ENCODE results near the gene ENTPD8.
A peak's percentile ranks its signal among the peaks of the same experiment; 100 is the strongest.
"Not testable (repeated sequence)": the region's sequence is repeated elsewhere in the genome, so short reads cannot be mapped to it uniquely, and the experiment has no call there.

Gene ENTPD8

GRCh38 chr9:137410236-137410890 is 30.8 kb downstream of the ENTPD8 start:
- H3K9me3 ChIP-seq (ENCODE audit: control insufficient read depth in 1 of 2, low read length in 2 of 2); H3K9ac ChIP-seq (ENCODE audit: low read depth in 1 of 2, low read length in 2 of 2); H3K36me3 ChIP-seq (ENCODE audit: control insufficient read depth in 1 of 2, insufficient read depth in 2 of 2, low read length in 2 of 2); H3K27ac ChIP-seq (ENCODE audit: low read depth, low read length); H3K4me3 ChIP-seq (ENCODE audit: low read depth in 1 of 2, low read length in 2 of 2); H3K27me3 ChIP-seq (ENCODE audit: control insufficient read depth in 1 of 2, insufficient read depth in 2 of 2, low read length in 2 of 2): not testable (repeated sequence)
- peaks cover 8 to 18% of the 10 kb centered on the region in 2 donors for H3K4me1 ChIP-seq (ENCODE audit: control insufficient read depth in 1 of 2, insufficient read depth in 2 of 2, low read length in 2 of 2)

DNA sequence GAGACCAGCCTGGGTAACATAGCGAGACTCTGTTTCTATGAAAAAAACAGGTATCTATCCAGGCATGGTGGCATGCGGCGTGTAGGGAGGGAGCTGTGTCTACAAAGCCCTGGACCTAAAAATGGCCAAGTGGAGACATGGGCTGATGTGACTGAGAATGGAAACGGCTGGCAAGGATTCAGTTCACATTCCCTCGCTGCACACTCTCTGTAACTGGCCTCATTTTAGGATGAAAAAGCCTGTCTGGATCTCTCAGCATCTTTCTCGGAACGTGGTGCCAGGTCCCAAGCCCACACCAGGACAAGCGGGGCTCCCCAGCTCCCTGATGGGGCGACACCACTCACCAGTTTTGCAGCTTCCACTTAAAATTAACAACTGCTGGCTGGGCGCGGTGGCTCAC is 31.6 kb downstream of the ENTPD8 start:
- H3K27me3 ChIP-seq (ENCODE audit: control insufficient read depth in 1 of 2, insufficient read depth in 2 of 2, low read length in 2 of 2) = no peaks in the 10 kb centered on the region
- H3K9ac ChIP-seq (ENCODE audit: low read depth in 1 of 2, low read length in 2 of 2) = no peak overlapping the region
- no peaks in the 10 kb centered on the region for H3K36me3 ChIP-seq (ENCODE audit: control insufficient read depth in 1 of 2, insufficient read depth in 2 of 2, low read length in 2 of 2)
- H3K27ac ChIP-seq (ENCODE audit: low read depth, low read length) = no peak overlapping the region
- peaks cover 6 to 15% of the 10 kb centered on the region in 2 donors for H3K4me1 ChIP-seq (ENCODE audit: control insufficient read depth in 1 of 2, insufficient read depth in 2 of 2, low read length in 2 of 2)
- H3K4me3 ChIP-seq (ENCODE audit: low read depth in 1 of 2, low read length in 2 of 2) = no peak overlapping the region
- H3K9me3 ChIP-seq (ENCODE audit: control insufficient read depth in 1 of 2, low read length in 2 of 2) = no peaks in the 10 kb centered on the region

GRCh38 chr9:137408651-137409405 is 32.3 kb downstream of the ENTPD8 start:
- Histone ChIP-seq H3K9me3 (ENCODE audit: control insufficient read depth in 1 of 2, low read length in 2 of 2) (no peaks in the 10 kb centered on the region), H3K27ac (ENCODE audit: low read depth, low read length) (no peak overlapping the region), H3K36me3 (ENCODE audit: control insufficient read depth in 1 of 2, insufficient read depth in 2 of 2, low read length in 2 of 2) (no peaks in the 10 kb centered on the region), H3K4me1 (ENCODE audit: control insufficient read depth in 1 of 2, insufficient read depth in 2 of 2, low read length in 2 of 2) (peaks cover 0 to 10% of the 10 kb centered on the region in 2 donors), H3K4me3 (ENCODE audit: low read depth in 1 of 2, low read length in 2 of 2) (no peak overlapping the region), H3K27me3 (ENCODE audit: control insufficient read depth in 1 of 2, insufficient read depth in 2 of 2, low read length in 2 of 2) (no peaks in the 10 kb centered on the region), H3K9ac (ENCODE audit: low read depth in 1 of 2, low read length in 2 of 2) (no peak overlapping the region)

- no peak overlapping the region for H3K4me3 ChIP-seq (ENCODE audit: low read depth in 1 of 2, low read length in 2 of 2)
- no peaks in the 10 kb centered on the region for H3K27me3 ChIP-seq (ENCODE audit: control insufficient read depth in 1 of 2, insufficient read depth in 2 of 2, low read length in 2 of 2)
- no peaks in the 10 kb centered on the region for H3K36me3 ChIP-seq (ENCODE audit: control insufficient read depth in 1 of 2, insufficient read depth in 2 of 2, low read length in 2 of 2)
- peaks cover 0 to 10% of the 10 kb centered on the region in 2 donors for H3K4me1 ChIP-seq (ENCODE audit: control insufficient read depth in 1 of 2, insufficient read depth in 2 of 2, low read length in 2 of 2)
- H3K9me3 ChIP-seq (ENCODE audit: control insufficient read depth in 1 of 2, low read length in 2 of 2) = no peaks in the 10 kb centered on the region
- H3K9ac ChIP-seq (ENCODE audit: low read depth in 1 of 2, low read length in 2 of 2) = peak overlapping the region; percentile 51 to 60
- no peak overlapping the region for H3K27ac ChIP-seq (ENCODE audit: low read depth, low read length)
Observed at GRCh38 chr9:137407590-137408300, 33.4 kb downstream of the ENTPD8 start.

GRCh38 chr9:137406876-137407589 is 34.1 kb downstream of the ENTPD8 start:
- no peaks in the 10 kb centered on the region for H3K9me3 ChIP-seq (ENCODE audit: control insufficient read depth in 1 of 2, low read length in 2 of 2)
- peaks cover 0 to 10% of the 10 kb centered on the region in 2 donors for H3K4me1 ChIP-seq (ENCODE audit: control insufficient read depth in 1 of 2, insufficient read depth in 2 of 2, low read length in 2 of 2)
- H3K27me3 ChIP-seq (ENCODE audit: control insufficient read depth in 1 of 2, insufficient read depth in 2 of 2, low read length in 2 of 2) = no peaks in the 10 kb centered on the region
- no peaks in the 10 kb centered on the region for H3K36me3 ChIP-seq (ENCODE audit: control insufficient read depth in 1 of 2, insufficient read depth in 2 of 2, low read length in 2 of 2)
- H3K27ac ChIP-seq (ENCODE audit: low read depth, low read length) = peak overlapping the region; percentile 3
- peak overlapping the region; percentile 51 to 60 for H3K9ac ChIP-seq (ENCODE audit: low read depth in 1 of 2, low read length in 2 of 2)
- peak overlapping the region in 1 of 2 donors; percentile 15 for H3K4me3 ChIP-seq (ENCODE audit: low read depth in 1 of 2, low read length in 2 of 2)

- Histone ChIP-seq H3K27me3 (ENCODE audit: control insufficient read depth in 1 of 2, insufficient read depth in 2 of 2, low read length in 2 of 2) (no peaks in the 10 kb centered on the region), H3K9ac (ENCODE audit: low read depth in 1 of 2, low read length in 2 of 2) (no peak overlapping the region), H3K27ac (ENCODE audit: low read depth, low read length) (no peak overlapping the region), H3K36me3 (ENCODE audit: control insufficient read depth in 1 of 2, insufficient read depth in 2 of 2, low read length in 2 of 2) (no peaks in the 10 kb centered on the region), H3K9me3 (ENCODE audit: control insufficient read depth in 1 of 2, low read length in 2 of 2) (no peaks in the 10 kb centered on the region), H3K4me1 (ENCODE audit: control insufficient read depth in 1 of 2, insufficient read depth in 2 of 2, low read length in 2 of 2) (peaks cover 0 to 10% of the 10 kb centered on the region in 2 donors), H3K4me3 (ENCODE audit: low read depth in 1 of 2, low read length in 2 of 2) (no peak overlapping the region)
Observed at GRCh38 chr9:137406085-137406760, 34.9 kb downstream of the ENTPD8 start.

- no peak overlapping the region for H3K27ac ChIP-seq (ENCODE audit: low read depth, low read length)
- no peaks in the 10 kb centered on the region for H3K27me3 ChIP-seq (ENCODE audit: control insufficient read depth in 1 of 2, insufficient read depth in 2 of 2, low read length in 2 of 2)
- peaks cover 0 to 7% of the 10 kb centered on the region in 2 donors for H3K4me1 ChIP-seq (ENCODE audit: control insufficient read depth in 1 of 2, insufficient read depth in 2 of 2, low read length in 2 of 2)
- no peak overlapping the region for H3K4me3 ChIP-seq (ENCODE audit: low read depth in 1 of 2, low read length in 2 of 2)
- H3K9ac ChIP-seq (ENCODE audit: low read depth in 1 of 2, low read length in 2 of 2) = no peak overlapping the region
- H3K36me3 ChIP-seq (ENCODE audit: control insufficient read depth in 1 of 2, insufficient read depth in 2 of 2, low read length in 2 of 2) = no peaks in the 10 kb centered on the region
- no peaks in the 10 kb centered on the region for H3K9me3 ChIP-seq (ENCODE audit: control insufficient read depth in 1 of 2, low read length in 2 of 2)
Observed at GRCh38 chr9:137405677-137406081, 35.5 kb downstream of the ENTPD8 start.

- no peaks in the 10 kb centered on the region for H3K27me3 ChIP-seq (ENCODE audit: control insufficient read depth in 1 of 2, insufficient read depth in 2 of 2, low read length in 2 of 2)
- H3K36me3 ChIP-seq (ENCODE audit: control insufficient read depth in 1 of 2, insufficient read depth in 2 of 2, low read length in 2 of 2) = no peaks in the 10 kb centered on the region
- no peak overlapping the region for H3K9ac ChIP-seq (ENCODE audit: low read depth in 1 of 2, low read length in 2 of 2)
- H3K27ac ChIP-seq (ENCODE audit: low read depth, low read length) = no peak overlapping the region
- H3K4me1 ChIP-seq (ENCODE audit: control insufficient read depth in 1 of 2, insufficient read depth in 2 of 2, low read length in 2 of 2) = peaks cover 0 to 4% of the 10 kb centered on the region in 2 donors
- no peak overlapping the region for H3K4me3 ChIP-seq (ENCODE audit: low read depth in 1 of 2, low read length in 2 of 2)
- H3K9me3 ChIP-seq (ENCODE audit: control insufficient read depth in 1 of 2, low read length in 2 of 2) = no peaks in the 10 kb centered on the region
Observed at GRCh38 chr9:137404961-137405567, 36.1 kb downstream of the ENTPD8 start.

DNA sequence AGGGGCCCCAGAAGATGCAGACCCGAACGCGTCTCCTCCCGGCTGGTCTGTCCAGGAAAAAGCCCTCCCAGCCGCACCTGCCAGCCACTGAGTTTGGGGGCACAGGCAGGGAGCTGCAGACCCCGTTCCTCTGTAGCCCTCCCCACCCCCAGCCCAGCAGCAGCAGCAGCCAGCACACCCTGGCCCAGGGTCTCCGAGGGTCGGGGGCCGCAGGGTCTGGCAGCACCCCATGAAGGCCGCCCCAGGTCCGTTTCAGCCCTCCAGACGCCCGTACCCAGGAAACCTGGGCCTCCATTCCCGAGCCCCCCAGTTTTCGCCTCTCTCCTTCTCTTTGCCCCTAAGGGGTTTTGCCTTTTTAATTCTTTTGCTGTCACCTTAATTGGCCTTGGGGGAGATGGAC is 37.9 kb downstream of the ENTPD8 start:
- H3K27ac ChIP-seq (ENCODE audit: low read depth, low read length) = no peak overlapping the region
- H3K4me3 ChIP-seq (ENCODE audit: low read depth in 1 of 2, low read length in 2 of 2) = no peak overlapping the region
- H3K36me3 ChIP-seq (ENCODE audit: control insufficient read depth in 1 of 2, insufficient read depth in 2 of 2, low read length in 2 of 2) = no peaks in the 10 kb centered on the region
- no peaks in the 10 kb centered on the region for H3K9me3 ChIP-seq (ENCODE audit: control insufficient read depth in 1 of 2, low read length in 2 of 2)
- H3K4me1 ChIP-seq (ENCODE audit: control insufficient read depth in 1 of 2, insufficient read depth in 2 of 2, low read length in 2 of 2) = peaks cover 6 to 11% of the 10 kb centered on the region in 2 donors
- H3K9ac ChIP-seq (ENCODE audit: low read depth in 1 of 2, low read length in 2 of 2) = no peak overlapping the region
- H3K27me3 ChIP-seq (ENCODE audit: control insufficient read depth in 1 of 2, insufficient read depth in 2 of 2, low read length in 2 of 2) = no peaks in the 10 kb centered on the region

Data from duodenal mucosa (tissue), 2 donors.